HepG2 (cell line): ENCODE results near the gene ETV3L. TPM values are rescaled to one million over a fixed set of nuclear protein-coding genes. Genes with fewer than 3 reads are reported as not detected.

Experiments
- ATAC-seq: fragments of 200-7000 bp; cut with Tn5 transposase; 3 replicates; pipeline ENCODE4 v1.9.1; 2020; ENCODE audit warnings: mild to moderate bottlenecking, moderate library complexity
- BruUV-seq: library from RNA; stranded (reverse); fragments of 400-500 nt; replicated peaks from 2 replicates; lab custom pipeline; 2021; lab: Mats Ljungman, UMichigan
- CTCF ChIA-PET: fragments of 300-600 bp; formaldehyde crosslinking; extraction: SDS; loops from one replicate; lab custom pipeline; 2021; ENCODE audit warnings: low total read pairs, inconsistent platforms, low intra/inter-chr PET ratio; lab: Yijun Ruan, JAX
- POLR2A ChIA-PET: fragments of 350-600 bp; sonication (Branson Sonifier 250); formaldehyde crosslinking; loops from one replicate; lab custom pipeline; 2020; ENCODE audit warnings: antibody characterized with exemption, inconsistent platforms; lab: Yijun Ruan, JAX
- DNase-seq: peaks from one replicate; pipeline ENCODE4 v3.0.0-alpha.2; 2015; ENCODE audit warnings: low spot score
- FAIRE-seq: peaks from 3 replicates; lab custom pipeline; 2011; peaks lifted over from hg19 to GRCh38; lab: Jason Lieb, UNC
- H2AFZ ChIP-seq: one replicate; pipeline ENCODE4 v1.6.1; 2011; ENCODE audit warnings: low read length, inconsistent platforms
- H3K27ac ChIP-seq: fragments of 300-600 bp; 3 replicates; pipeline ENCODE4 v1.8.0; 2011; ENCODE audit warnings: mixed run types, mild to moderate bottlenecking, mixed read lengths, low read length, inconsistent platforms; ENCODE audit not compliant: insufficient read depth; ENCODE audit errors: extremely low read length
- H3K27me3 ChIP-seq, 2 experiments: fragments of 200-600 bp in 1 of 2; 2 replicates in 1 of 2; 3 replicates in 1 of 2; pipeline versions ENCODE4 v1.6.0 to v1.8.0; 2011; ENCODE audit warnings: low read length in 2 of 2, mild to moderate bottlenecking in 2 of 2, moderate library complexity in 2 of 2, inconsistent platforms in 1 of 2; ENCODE audit not compliant: insufficient read depth in 2 of 2, control insufficient read depth in 1 of 2
- H3K36me3 ChIP-seq, 2 experiments: fragments of 200-600 bp in 1 of 2; replicated peaks in 1 of 2; 2 replicates in 1 of 2; 3 replicates in 1 of 2; pipeline versions ENCODE4 v1.5.1 to v1.8.0; 2011; ENCODE audit warnings: low read length in 2 of 2, inconsistent platforms in 1 of 2; ENCODE audit not compliant: insufficient read depth in 2 of 2, control insufficient read depth in 1 of 2
- H3K4me1 ChIP-seq: 2 replicates; pipeline ENCODE4 v1.5.1; 2012; ENCODE audit warnings: low read length, inconsistent platforms; ENCODE audit not compliant: insufficient read depth
- H3K4me2 ChIP-seq: 2 replicates; pipeline ENCODE4 v1.6.0; 2011; ENCODE audit warnings: low read depth, low read length, inconsistent platforms
- H3K4me3 ChIP-seq, 3 experiments: fragments of 200-600 bp in 1 of 3; sonication (generic), shearing (Covaris generic) in 1 of 3; replicated peaks in 1 of 3; 2 replicates each; pipeline ENCODE4 v1.5.1; 2011 to 2016; ENCODE audit warnings: low read length in 3 of 3, inconsistent platforms in 2 of 3, low read depth in 2 of 3, mild to moderate bottlenecking in 2 of 3, control low read depth in 1 of 3, mixed read lengths in 1 of 3; ENCODE audit not compliant: insufficient read depth in 1 of 3
- H3K79me2 ChIP-seq: one replicate; pipeline ENCODE4 v1.6.1; 2011; ENCODE audit warnings: low read length, inconsistent platforms; ENCODE audit not compliant: insufficient read depth
- H3K9ac ChIP-seq: 2 replicates; pipeline ENCODE4 v1.6.0; 2011; ENCODE audit warnings: mild to moderate bottlenecking, low read depth, low read length, inconsistent platforms; ENCODE audit not compliant: insufficient read depth
- H3K9me3 ChIP-seq: 2 replicates; pipeline ENCODE4 v1.5.1; 2012; ENCODE audit warnings: mild to moderate bottlenecking, low read length
- H4K20me1 ChIP-seq: 2 replicates; pipeline ENCODE4 v1.6.0; 2011; ENCODE audit warnings: inconsistent platforms, mild to moderate bottlenecking, low read length, moderate library complexity; ENCODE audit not compliant: insufficient read depth
- ATRX ChIP-seq: sonication (generic); formaldehyde crosslinking; IDR thresholded peaks from 2 replicates; pipeline ENCODE4 v1.4.0; 2020; ENCODE audit warnings: missing genetic modification reagents, borderline replicate concordance
- FOSL1 ChIP-seq: sonication (generic); formaldehyde crosslinking; IDR thresholded peaks from 2 replicates; pipeline ENCODE4 v1.9.0; 2021; ENCODE audit warnings: missing genetic modification reagents, borderline replicate concordance
- JDP2 ChIP-seq: sonication (generic); formaldehyde crosslinking; IDR thresholded peaks from 2 replicates; pipeline ENCODE4 v1.8.1; 2022; ENCODE audit warnings: missing genetic modification reagents, borderline replicate concordance
- MLXIP ChIP-seq: sonication (generic); formaldehyde crosslinking; IDR thresholded peaks from 2 replicates; pipeline ENCODE4 v1.9.0; 2021; ENCODE audit warnings: missing genetic modification reagents, borderline replicate concordance
- MYC ChIP-seq: sonication (generic); formaldehyde crosslinking; IDR thresholded peaks from 2 replicates; pipeline ENCODE4 v1.9.0; 2021; ENCODE audit warnings: missing genetic modification reagents, borderline replicate concordance
- NR2C2 ChIP-seq: sonication (generic); formaldehyde crosslinking; IDR thresholded peaks from 2 replicates; pipeline ENCODE4 v1.4.0; 2020; ENCODE audit warnings: missing genetic modification reagents, mild to moderate bottlenecking, moderate library complexity, borderline replicate concordance
- PHF5A ChIP-seq: IDR thresholded peaks from one replicate; pipeline ENCODE4 v1.6.1; 2018; ENCODE audit warnings: low read depth, missing genetic modification reagents; ENCODE audit not compliant: unreplicated experiment
- SIN3B ChIP-seq: fragments of 150-350 bp; IDR thresholded peaks from 2 replicates; pipeline ENCODE4 v1.6.1; 2014; ENCODE audit warnings: low read length
- SIX1 ChIP-seq: sonication (generic); formaldehyde crosslinking; IDR thresholded peaks from 2 replicates; pipeline ENCODE4 v1.4.0; 2020; ENCODE audit warnings: missing genetic modification reagents, borderline replicate concordance
- SNAPC2 ChIP-seq: sonication (generic); formaldehyde crosslinking; IDR thresholded peaks from 2 replicates; pipeline ENCODE4 v1.8.1; 2022; ENCODE audit warnings: mild to moderate bottlenecking, missing genetic modification reagents
- STAT6 ChIP-seq: sonication (generic); formaldehyde crosslinking; IDR thresholded peaks from 2 replicates; pipeline ENCODE4 v1.4.0; 2020; ENCODE audit warnings: missing genetic modification reagents, mild to moderate bottlenecking, borderline replicate concordance
- TFDP2 ChIP-seq: sonication (generic); formaldehyde crosslinking; IDR thresholded peaks from 2 replicates; pipeline ENCODE4 v1.4.0; 2020; ENCODE audit warnings: missing genetic modification reagents
- ZNF460 ChIP-seq: sonication (generic); formaldehyde crosslinking; IDR thresholded peaks from 2 replicates; pipeline ENCODE4 v1.5.1; 2020; ENCODE audit warnings: missing genetic modification reagents, mild to moderate bottlenecking, borderline replicate concordance
- WGBS: methylation state at CpG from one replicate; pipeline ENCODE4 v1.1.6; 2017; ENCODE audit warnings: low lambda C conversion rate; 5-methylcytosine and 5-hydroxymethylcytosine counted together
- in situ Hi-C: cut with HindIII; loops from 2 replicates; pipeline ENCODE4 v1.10.0; 2017; ENCODE audit warnings: low pct_unique_long_range_greater_than_20kb; ENCODE audit not compliant: extremely low pct_ligation_motif_present
- intact Hi-C: fragments of 100-400 bp; cut with micrococcal nuclease; formaldehyde crosslinking; loops from one replicate; pipeline ENCODE4 v1.10.0; 2022; ENCODE audit not compliant: unreplicated experiment
- polyA plus RNA-seq, 8 experiments: library from polyadenylated mRNA; depleted of rRNA in 3 of 8; stranded (reverse) in 7 of 8; unstranded in 1 of 8; fragments of >200 nt; fragmentation: Illumina TruSeq in 4 of 8; extraction: Trizol in 4 of 8; gene quantifications; 2 replicates each; pipeline versions ENCODE4 v1.2.1 to v1.2.3, GENCODE V29; 2011 to 2016; ENCODE audit warnings: low read depth in 4 of 8, missing spikeins in 1 of 8, mixed read lengths in 1 of 8; ENCODE audit not compliant: insufficient read depth in 1 of 8
- total RNA-seq, 5 experiments: library from RNA; depleted of rRNA; stranded (reverse); fragments of >200 nt; fragmentation: Illumina TruSeq; extraction: Trizol; gene quantifications; 2 replicates each; pipeline ENCODE4 v1.2.3, GENCODE V29; 2016; ENCODE audit warnings: low read depth in 1 of 5

ETV3L gene
- total and polyA plus RNA-seq, 2 of the 13 experiments (the other 11 are each of a cell fraction or from before 2014, with no cell fraction given) = not detected

GRCh38 chr1:157147037-157147436, 47.4 kb upstream of the ETV3L start:
- BruUV-seq = no TSS peak
- DNase-seq = no peak
- 25% methylated on average over 1 of the region's 1 CpG for WGBS
- Histone ChIP-seq H3K4me1 (peaks cover 7% of the 10 kb centered on the region; the same call in 1 of the 2 replicates), H3K4me2 (no peak overlapping the region)
- no peak for TF ChIP-seq SIN3B
- no peak for TF ChIP-seq PHF5A
- TF ChIP-seq MYC = no peak
- TF ChIP-seq FOSL1 (CRISPR knock-in tag) = no peak
- no peak for TF ChIP-seq SNAPC2
- no peak for TF ChIP-seq JDP2 (CRISPR knock-in tag)
- no peak for TF ChIP-seq TFDP2
- TF ChIP-seq NR2C2 (CRISPR knock-in tag) = no peak
- no peak for TF ChIP-seq ATRX
- no peak for TF ChIP-seq ZNF460
- TF ChIP-seq MLXIP = no peak
- no peak for TF ChIP-seq STAT6 (CRISPR knock-in tag)
- no peak for TF ChIP-seq SIX1 (CRISPR knock-in tag)
- TF ChIP-seq, all 625 proteins: peak for 0
- FAIRE-seq = no peak
- Histone ChIP-seq H3K79me2 (no peaks in the 10 kb centered on the region), H3K9ac (no peak overlapping the region), H3K36me3 (no peaks in the 10 kb centered on the region), H3K4me3 (no peak overlapping the region), H4K20me1 (no peaks in the 10 kb centered on the region), H3K27me3 (peaks cover 0 to 4% of the 10 kb centered on the region in 2 experiments; a peak in 1 of 5 replicates), H3K27ac (no peak overlapping the region), H2AFZ (no peak overlapping the region), H3K9me3 (no peaks in the 10 kb centered on the region)
- ATAC-seq = no peak
- intact Hi-C loops = no loop called here
- in situ Hi-C loops = no loop called here
- ChIA-PET POLR2A (no interaction called here), CTCF (no interaction called here)
